ENCODE data around the gene MARVELD3. TPM values are rescaled to one million over a fixed set of nuclear protein-coding genes. Genes with fewer than 3 reads are reported as not detected.
"Not testable (repeated sequence)": the region's sequence is repeated elsewhere in the genome, so short reads cannot be mapped to it uniquely, and the experiment has no call there.

The MARVELD3 gene
- total RNA-seq, 1 experiment from 2014 or later, result not detected

DNA sequence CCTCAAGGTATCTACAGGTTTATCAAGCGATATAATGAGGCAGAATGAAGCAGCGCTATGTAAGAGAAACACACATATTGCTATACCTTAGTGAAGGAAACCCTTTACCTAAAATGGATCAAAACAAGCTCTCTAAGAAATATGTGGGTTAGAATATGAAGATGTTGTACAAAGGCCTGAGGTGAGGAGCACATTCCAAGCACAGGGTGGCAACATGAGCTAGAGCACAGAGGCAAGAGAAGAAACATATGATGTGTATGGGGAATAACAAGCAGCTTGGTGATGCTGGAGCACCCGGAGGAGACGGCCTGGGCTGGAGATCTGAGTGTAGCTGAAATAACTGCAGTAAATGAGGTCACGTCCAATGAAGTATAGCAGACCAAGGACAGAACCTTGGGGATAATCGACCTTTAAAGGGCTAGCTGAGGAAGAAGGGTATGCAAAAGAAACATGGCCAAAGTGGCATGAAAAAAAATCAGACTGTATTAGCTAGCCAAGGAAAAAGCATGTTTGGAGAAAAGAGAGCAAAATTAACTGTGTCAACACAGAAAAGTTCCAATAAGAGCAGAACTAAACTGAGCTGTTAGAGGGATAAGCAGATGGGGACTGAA lies 44.0 kb downstream of the MARVELD3 start:
- DNase-seq (ENCODE audit: extremely low read depth, low read depth), result no peak

DNA sequence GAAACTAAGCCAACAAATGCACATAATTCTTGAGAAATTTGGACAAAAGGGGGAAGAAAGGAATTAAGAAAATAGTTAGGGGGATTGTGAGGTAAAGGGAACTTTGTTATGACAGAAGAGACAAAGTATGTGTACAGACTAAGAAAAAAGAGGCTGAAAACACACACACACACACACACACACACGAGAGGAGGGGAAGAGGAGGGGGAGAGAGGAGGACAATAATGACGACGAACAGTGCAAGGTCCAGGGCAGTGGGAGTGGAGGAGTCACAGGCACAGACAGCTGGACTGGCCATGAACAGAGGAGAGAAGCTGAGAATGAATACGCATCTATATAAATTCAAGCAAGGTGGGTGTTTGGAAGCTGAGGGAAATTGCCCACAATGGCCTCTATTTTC lies 44.6 kb downstream of the MARVELD3 start:
- DNase-seq (ENCODE audit: extremely low read depth, low read depth), result no peak

DNA sequence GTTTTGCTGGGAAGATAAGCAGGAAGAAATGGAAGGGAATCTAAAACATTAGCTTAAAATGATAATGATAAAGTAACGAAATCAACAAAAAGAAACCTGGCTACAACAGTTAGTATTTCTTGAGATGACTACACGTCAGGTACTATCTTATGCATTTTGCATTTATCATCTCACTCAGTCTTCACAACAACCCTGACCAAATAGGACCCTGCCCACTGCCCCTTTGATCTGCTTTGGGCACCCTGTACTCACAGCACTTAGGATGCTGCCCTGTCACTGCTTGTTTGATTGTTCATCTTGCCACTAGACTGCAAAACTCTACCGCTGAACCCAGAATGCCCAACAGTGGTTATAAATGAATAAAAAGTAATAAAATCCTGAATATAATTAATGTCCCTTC lies 45.2 kb downstream of the MARVELD3 start:
- DNase-seq (ENCODE audit: extremely low read depth, low read depth), result no peak

DNA sequence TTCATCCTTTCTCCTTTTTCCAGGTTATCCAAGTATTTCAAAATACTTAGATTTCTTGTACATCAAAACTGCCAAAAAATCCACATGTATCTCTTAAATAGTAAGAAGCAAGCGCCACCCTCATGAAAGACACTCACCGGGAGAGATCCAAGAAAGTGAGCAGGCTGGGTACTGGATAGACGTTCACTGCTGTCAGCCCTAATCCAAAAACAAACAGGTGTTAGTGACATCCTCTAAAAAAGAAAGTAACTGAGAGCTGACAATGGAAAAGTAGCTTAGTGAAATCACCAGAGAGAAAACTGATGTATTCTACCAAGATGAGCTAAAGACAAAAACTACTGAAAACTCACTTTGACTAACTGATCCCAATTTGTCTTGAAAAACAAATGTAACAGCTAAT lies 46.1 kb downstream of the MARVELD3 start:
- DNase-seq (ENCODE audit: extremely low read depth, low read depth), result no peak

DNA sequence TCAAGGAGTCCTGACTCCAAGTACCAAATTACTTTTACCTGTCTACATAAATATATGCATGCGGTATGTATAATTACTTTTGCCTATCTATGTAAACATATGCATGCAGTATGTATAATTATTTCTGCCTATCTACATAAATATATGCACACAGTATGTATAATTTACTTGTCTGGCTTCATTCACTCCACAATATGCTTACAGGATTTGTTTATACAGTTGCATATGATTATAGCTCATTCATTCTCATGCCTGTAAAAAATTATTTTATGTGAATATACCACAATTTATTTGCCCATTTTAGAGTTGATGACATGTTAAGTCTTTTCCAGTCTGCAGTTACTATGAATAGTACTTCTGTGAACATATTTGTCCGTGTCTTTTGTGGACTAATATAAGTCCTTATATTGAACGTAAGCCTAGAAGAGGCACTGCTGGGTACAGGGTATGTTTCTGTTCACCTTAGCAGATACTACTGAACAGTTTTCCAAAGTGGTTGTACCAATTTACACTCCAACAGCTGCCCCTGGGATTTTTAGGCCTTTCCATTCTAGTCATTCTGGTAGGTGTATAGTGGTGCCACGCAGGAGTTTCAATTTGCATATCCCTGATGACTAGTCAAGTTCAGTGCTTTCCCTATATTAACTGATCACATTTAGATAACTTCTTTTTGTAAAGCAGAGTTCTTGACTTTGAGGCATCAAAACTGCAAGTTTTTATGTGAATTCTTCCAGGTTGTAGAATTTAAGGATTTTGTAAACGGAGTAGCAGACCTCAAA lies 47.0 kb downstream of the MARVELD3 start:
- no peak for DNase-seq (ENCODE audit: extremely low read depth, low read depth)

DNA sequence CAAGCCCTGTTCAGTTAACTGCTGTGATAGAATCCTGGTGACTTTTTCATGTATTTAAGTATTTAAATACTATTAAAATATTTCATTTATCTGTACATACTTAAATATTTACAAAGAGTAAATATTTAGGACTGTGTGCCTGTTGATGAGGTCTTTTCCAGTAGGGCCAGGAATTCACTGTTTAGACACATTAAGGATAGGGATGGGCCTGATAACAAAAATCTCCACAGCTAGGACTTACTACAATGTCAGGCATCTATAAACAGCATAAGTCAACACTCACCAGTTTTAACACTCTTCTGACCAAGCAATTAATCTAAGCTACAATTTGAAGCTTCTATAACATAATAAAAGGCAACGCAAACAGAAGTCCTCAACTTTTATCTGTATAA lies 47.6 kb downstream of the MARVELD3 start:
- DNase-seq (ENCODE audit: extremely low read depth, low read depth), result no peak

DNA sequence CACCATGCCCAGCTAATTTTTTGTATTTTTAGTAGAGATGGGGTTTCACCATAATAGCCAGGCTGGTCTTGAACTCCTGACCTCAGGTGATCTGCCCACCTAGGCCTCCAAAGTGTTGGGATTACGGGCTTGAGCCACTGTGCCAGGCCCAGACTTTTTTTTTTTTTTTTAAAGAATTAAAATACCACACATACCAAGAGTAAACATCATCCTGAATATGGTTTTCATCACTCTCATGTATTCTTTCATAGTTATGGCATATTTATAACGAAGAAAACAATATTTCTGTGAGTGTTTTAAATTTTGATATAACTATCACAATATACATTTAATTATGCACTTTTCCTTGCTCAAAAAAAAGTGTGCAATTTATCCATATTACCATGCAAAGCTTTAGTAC lies 48.2 kb downstream of the MARVELD3 start:
- no peak for DNase-seq (ENCODE audit: extremely low read depth, low read depth)

DNA sequence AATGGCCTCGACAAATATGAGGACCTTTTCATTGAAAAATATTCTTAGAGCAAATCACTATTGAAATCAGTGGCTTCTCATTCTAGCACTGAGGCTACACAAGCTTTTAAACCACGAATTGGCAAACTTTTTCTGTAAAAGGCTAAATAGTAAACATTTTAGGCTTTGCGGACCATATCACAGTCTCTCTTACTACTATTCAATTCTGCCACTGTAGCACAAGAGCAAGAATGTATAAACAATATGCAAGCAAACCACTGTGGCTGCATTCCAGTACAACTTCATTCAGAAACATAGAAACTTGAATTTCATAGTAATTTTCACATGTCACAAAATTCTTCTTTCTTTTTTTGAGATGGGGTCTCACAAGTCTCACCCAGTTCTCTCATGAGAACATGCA lies 49.4 kb downstream of the MARVELD3 start:
- no peak for DNase-seq (ENCODE audit: extremely low read depth, low read depth)

DNA sequence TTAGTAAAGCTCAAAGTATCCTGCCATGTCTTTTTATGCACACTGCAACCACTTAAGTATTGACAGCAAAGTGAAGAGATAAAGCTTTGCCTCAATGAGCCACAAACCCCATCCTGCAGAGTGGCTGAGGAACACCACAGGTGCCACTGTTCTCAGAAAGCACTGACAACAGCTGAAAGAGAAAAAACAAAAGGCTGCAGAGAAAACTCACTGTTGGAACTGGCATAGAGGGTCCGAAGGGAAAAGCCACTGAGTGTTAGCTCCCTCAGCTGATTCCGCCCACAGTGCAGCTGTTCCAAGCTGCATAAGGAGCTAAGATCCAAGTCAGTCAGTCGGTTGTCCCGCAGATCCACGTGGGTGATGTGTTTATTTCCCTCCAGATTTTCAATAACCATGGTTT lies 50.3 kb downstream of the MARVELD3 start:
- no peak for DNase-seq (ENCODE audit: extremely low read depth, low read depth)

DNA sequence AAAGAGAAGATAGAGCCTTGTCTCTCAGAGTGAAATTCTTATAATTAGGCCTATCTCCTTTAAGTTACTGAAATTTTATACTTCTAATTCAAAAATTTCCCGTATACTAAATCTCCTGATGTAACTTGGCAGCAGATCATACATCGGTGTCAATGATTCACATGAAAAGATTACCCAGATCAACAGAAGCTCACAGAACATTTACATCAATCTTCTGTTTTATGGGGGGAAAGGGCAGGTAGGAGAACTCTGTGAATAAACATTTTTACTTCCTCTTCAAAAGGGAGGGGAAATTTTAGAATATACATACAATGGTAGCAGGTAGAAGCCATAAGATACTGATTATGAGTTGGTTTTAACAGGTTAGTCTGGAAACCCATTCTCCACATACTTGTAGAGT lies 55.4 kb downstream of the MARVELD3 start:
- no peak for DNase-seq (ENCODE audit: extremely low read depth, low read depth)

DNA sequence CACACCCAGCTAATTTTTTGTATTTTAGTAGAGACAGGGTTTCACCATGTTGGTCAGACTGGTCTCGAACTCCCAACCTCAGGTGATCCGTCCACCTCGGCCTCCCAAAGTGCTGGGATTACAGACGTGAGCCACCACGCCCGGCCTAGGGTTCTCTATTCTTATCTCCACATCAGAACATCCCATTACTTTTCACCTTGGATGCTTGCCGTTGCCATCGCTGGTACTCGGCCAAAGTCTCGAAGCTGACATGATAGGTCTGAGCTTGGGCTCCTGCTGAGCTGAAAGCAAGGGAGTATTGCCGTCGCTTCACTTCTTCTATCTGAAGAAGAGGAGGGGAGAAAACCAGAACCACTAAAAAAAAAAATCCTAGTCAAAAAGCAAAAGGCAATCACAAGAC lies 58.3 kb downstream of the MARVELD3 start:
- not testable (repeated sequence) for DNase-seq (ENCODE audit: extremely low read depth, low read depth)

Small RNA genes within 50 kb of the gene (small RNA-seq; reads per million reads assigned to genes)
- gene RNU6-208P, result 0 reads per million in 2 experiments

Other genes starting within 250 kb of the MARVELD3 start
- gene TLE7, start 184.1 kb upstream of the MARVELD3 start, total RNA-seq (2014; rRNA removed; shearing (Covaris generic)), result not detected in 2 replicates
- gene ZNF23, start 163.9 kb upstream of the MARVELD3 start, total RNA-seq (2014; rRNA removed; shearing (Covaris generic)), result 9.1 and 9.3 TPM in 2 replicates
- gene ZNF19, start 136.9 kb upstream of the MARVELD3 start, total RNA-seq (2014; rRNA removed; shearing (Covaris generic)), result 2.3 and 2.6 TPM in 2 replicates
- not detected in 2 replicates for gene CHST4, start 99.8 kb upstream of the MARVELD3 start, total RNA-seq (2014; rRNA removed; shearing (Covaris generic))
- 0.02 TPM in 1 of 2 replicates, not detected in the other for gene TAT, start 49.1 kb upstream of the MARVELD3 start, total RNA-seq (2014; rRNA removed; shearing (Covaris generic))
- 7.1 and 8.2 TPM in 2 replicates for gene PHLPP2, start 98.5 kb downstream of the MARVELD3 start, total RNA-seq (2014; rRNA removed; shearing (Covaris generic))
- gene AP1G1, start 182.7 kb downstream of the MARVELD3 start, total RNA-seq (2014; rRNA removed; shearing (Covaris generic)), result 32.7 and 33.4 TPM in 2 replicates
- gene ATXN1L, start 219.8 kb downstream of the MARVELD3 start, total RNA-seq (2014; rRNA removed; shearing (Covaris generic)), result 10.6 and 10.9 TPM in 2 replicates

All from NCI-H460 (cell line).